HL-60/S4 (cell line): ENCODE data around the gene KCNJ15.

Experiments used
- in situ Hi-C: fragments of 300-500 bp; cut with MboI; formaldehyde crosslinking; loops from 2 replicates; pipeline ENCODE4 v1.14.3; 2022; ENCODE audit warnings: low sequenced_read_pairs

Gene KCNJ15

DNA sequence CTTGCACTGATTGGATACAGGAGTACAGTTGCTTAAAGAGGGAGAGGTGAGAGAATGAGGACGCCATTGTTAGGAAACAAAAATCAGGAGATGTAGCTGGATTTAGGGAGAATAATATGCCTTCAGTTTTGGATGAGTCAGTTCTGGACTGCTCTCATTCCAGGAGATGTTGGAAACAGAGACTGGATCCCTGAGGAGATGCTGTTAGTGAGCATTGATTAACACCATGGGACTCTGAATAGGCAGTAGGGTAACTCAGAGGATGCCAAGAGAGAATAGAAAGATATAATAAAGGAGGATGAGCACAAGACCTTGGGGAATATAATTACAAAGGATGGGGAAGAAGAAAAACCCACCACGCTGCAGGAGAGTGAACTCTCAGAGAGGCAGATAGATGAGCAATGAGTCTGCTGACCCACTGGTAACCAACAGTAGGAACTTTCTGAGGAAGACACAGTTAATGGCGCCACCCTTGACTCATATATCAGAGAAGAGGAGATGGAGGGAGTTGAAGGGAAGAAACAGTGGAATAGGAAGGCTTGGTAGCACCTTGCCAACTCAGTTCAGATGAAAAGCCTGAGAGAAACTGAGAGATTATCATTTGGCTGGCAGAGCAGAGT is 10.5 kb downstream of the KCNJ15 start:
- in situ Hi-C loops = no loop called here

DNA sequence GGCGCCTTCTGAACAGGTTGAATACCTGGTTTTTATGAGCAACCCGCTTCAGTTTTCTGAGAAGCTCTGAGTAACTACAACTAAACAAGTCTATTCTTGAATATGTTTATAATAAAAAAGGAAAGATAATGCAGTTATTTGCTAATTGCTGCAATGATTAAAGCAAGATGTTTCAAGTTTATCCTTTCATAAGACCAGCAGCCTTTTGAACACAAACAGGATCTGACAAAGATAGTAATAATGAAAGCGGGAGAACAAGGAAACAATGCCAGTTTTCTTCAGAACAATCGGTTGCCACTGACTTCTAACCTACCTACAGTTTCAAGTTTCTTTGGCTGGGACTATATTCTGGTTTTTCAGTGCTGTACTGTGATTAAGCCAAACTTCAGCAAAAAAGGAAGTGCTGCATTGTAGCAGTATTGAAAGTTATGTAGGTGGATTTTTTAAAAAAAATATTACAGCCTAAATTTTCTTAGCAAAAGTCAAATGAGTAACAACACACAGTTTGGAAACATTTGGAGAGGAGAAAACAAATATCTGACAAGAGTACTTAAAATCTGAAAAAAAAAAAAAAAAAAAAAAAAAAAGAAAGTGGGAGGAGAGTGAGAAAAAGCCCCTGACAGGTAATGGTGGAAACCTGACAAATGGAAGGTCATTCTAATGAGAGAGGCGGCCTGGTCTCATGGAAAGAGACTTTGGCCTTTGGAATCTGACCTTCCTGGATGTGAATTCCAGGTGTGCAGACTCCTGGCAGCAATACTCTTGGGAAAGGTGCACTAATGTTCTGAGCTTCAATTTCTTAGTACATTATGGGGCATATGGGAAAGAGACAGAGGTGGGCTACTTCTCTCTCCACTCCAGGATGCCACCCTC is 11.4 kb downstream of the KCNJ15 start:
- in situ Hi-C loops = no loop called here

DNA sequence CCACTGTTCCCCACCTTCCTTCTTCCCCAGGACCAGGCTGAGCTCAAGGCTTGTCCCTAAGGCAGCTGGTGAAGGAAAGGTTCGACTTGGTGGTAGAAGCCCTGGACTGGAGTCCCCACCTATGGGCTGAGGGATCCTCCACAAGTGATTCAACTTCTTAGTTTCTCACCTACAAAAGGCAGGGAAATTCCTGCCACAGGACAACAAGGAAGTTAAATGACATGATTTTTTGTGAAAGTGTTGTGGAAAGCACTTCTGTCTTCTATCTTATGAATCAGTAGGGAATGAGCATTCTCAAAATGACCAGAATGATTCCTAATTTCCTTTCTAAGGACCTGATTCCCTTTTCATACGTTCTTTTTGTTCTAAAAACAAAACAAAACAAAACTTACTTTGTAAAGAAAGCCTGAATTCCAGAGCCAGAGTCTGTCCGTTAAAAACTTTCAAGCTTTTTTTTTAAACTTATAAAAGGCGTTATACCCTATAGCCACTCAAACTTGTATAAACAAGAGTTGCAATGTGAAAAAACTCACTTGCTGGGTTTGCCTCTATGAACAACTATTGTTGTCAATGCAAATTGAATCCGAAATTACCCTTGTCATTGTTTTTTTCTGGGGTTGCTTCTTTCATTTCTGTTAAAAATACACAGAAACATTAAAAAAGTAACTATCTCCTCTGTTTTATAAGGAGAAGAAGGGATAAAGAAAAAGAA is 12.2 kb downstream of the KCNJ15 start:
- in situ Hi-C loops = no loop called here

DNA sequence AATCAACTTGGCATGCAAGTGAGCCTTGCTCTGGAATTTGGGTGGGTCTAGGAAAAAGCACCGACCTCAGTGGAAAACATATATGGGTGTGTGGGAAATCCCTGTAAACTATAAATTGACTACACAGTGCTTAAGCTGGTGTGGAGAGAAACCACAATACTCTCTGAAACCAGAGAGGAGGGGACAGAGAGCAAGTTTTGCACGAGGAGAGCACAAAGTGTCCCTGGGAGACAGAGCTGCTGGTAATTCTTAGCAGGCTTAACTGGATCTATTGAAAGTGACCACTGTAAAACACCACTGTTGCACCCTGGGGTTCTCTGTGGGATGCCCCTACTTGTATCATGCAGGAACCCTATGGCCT is 12.8 kb downstream of the KCNJ15 start:
- in situ Hi-C loops = no loop called here

GRCh38 chr21:38272215-38272614 is 15.4 kb downstream of the KCNJ15 start:
- in situ Hi-C loops = no loop called here

GRCh38 chr21:38273745-38274542 is 17.2 kb downstream of the KCNJ15 start:
- in situ Hi-C loops = no loop called here

DNA sequence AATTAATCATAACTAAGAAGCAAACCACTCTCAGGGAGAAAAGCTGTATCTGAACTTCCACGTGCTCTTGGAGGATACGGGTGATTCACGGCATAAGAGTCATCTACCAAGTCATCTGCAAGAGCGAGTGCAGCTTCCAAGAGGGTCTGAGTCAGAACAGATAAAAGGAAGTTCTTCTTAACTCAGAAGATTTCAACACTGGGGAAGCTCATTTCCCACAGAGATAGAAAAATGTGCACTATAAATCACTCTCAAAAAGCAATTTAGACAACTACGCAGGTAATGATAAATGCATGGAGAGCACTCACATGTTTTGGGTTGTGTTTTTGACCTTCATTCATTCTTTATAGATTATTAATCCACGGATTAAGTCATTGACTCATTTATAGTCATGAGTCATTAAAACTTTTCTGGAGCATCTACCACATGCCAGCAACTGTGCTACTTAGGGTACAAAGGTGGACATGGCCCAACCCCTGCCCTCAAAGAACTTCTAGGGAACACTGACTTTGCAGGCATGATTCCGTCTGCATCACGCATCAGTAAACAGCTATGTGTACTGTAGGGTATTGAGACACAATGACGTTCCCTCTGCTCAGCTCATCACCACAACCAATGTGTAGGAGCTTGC is 20.8 kb downstream of the KCNJ15 start:
- in situ Hi-C loops = no loop called here

DNA sequence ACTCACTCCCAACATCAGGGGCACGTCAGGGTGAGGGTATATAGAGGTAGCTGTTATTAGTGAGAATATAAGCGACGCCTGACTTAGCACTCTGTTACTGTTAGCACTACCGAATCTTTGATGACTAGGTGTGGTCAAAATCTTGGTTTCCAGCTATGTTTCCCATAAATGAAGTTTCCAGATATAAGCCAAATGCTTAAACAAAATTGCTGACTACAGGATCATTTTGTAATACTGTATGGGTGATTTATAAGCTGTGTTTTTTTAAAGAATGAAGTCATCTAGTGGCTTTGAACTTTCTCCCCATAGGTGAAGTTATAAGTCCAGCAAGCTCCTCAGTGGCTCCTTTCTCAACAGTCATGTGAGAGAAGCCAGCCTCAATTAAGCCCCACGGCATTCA is 23.7 kb downstream of the KCNJ15 start:
- in situ Hi-C loops = loop anchor here (10.0 kb wide), 1 partner anchor 56 kb away; no protein-coding TSS in a partner anchor

- in situ Hi-C loops = loop anchor here (10.0 kb wide), 1 partner anchor 56 kb away; no protein-coding TSS in a partner anchor
These were observed 24.1 kb downstream of the KCNJ15 start for GRCh38 chr21:38280867-38281266.

DNA sequence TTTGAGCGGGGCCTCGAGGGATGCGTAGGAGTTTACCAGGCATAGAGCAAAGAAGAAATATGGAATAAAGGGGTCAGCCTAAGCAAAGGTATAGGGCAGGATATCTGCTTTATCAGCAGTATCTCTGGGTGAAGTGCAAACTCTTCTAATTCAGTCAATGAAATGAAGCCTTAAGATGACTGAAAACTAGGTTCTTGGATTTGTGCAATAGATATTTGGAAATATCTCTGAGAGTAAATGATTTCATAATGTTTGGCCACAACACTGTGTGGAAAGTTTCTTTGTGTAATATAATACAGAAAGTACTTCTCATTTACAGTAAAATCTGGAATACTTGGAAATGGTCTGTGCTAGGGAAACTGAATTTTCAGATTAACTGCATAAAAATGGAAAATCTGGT is 26.1 kb downstream of the KCNJ15 start:
- in situ Hi-C loops = loop anchor here (10.0 kb wide), 1 partner anchor 58 kb away; no protein-coding TSS in a partner anchor

GRCh38 chr21:38284216-38284615 is 27.4 kb downstream of the KCNJ15 start:
- in situ Hi-C loops = loop anchor here (10.0 kb wide), 1 partner anchor 59 kb away; no protein-coding TSS in a partner anchor

GRCh38 chr21:38286739-38287471 is 30.1 kb downstream of the KCNJ15 start:
- in situ Hi-C loops = loop anchor here (10.0 kb wide), 1 partner anchor 62 kb away; no protein-coding TSS in a partner anchor

DNA sequence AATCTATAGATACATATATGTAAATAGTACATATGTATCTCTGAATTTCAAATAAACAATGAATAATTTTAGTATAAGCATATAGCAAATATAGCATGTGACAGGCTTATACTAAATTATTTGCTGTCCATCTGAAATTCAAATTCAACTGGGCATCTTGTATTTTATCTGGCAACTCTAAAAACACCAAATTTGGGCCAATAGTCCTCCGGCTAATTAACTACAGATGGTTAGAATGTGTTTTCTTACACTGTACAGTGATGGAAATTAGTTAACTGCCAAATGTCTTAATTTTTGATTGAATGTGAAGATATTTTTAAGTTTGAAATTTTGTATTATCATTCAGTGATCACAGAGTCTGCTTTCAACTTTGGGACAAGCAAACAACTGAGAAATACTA is 30.7 kb downstream of the KCNJ15 start:
- in situ Hi-C loops = loop anchor here (10.0 kb wide), 1 partner anchor 63 kb away; no protein-coding TSS in a partner anchor

- in situ Hi-C loops = loop anchor here (10.0 kb wide), 1 partner anchor 65 kb away; no protein-coding TSS in a partner anchor
These were observed 33.1 kb downstream of the KCNJ15 start for GRCh38 chr21:38289705-38290485.

DNA sequence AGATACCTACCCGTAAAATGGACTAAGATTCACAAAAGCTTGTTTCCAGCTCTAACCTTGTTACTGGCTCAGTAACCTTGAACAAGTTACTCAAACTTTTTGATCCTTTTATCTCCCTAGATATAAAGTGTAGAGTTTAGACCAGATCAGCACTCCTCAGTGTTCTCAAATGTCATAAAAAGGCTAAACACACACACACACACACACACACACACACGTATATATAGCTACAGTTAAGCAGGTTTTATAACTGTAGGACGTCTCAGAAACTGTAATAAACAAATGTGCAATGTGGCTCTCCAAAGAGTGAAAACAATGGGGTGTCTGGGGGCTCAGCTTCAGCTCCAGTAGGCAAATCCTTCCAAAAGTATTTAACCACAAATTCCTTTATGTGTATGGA is 34.0 kb downstream of the KCNJ15 start:
- in situ Hi-C loops = no loop called here

- in situ Hi-C loops = no loop called here
These were observed 35.1 kb downstream of the KCNJ15 start for GRCh38 chr21:38291874-38292273.

DNA sequence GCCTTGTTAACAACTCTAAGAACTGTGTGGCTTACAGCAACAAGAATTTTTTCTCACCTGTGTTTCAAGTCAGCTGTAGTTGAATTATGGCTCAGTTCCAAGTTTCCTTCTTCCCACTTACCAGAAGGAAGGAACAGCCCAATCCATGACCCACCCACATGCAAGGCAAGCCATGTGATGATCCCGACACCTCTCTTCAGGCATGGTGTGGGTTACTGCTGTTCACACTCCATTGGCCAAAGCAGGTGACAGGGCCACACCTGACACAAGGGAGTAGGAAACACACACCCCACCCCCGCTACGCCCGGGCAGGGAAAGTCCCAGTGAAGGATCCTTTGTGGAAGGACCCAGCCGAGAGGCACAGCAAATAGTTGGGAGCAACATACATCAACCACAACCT is 36.3 kb downstream of the KCNJ15 start:
- in situ Hi-C loops = no loop called here

DNA sequence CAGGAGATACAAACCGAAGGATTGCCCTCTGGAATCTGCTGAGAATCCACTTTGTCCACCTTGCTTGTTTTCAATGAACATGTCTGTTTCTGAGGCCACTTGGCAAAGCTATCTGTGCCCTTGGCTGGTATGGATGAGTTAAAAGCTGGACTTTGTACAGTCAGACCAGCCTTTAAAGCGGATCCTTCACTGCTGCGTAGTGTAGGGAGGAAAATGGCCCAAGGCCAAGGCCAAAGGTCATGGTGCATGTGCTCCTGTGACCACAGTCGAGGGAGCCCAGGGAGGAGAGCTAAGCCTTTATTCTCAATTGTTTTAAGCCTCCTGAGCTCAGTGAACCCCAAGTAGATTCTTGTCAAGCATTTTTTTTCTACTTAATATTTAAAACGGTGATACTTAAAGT is 37.0 kb downstream of the KCNJ15 start:
- in situ Hi-C loops = no loop called here

- in situ Hi-C loops = no loop called here
These were observed 37.8 kb downstream of the KCNJ15 start for GRCh38 chr21:38294609-38295008.
